ENCODE measurements around the gene MRPL55. TPM values are rescaled to one million over a fixed set of nuclear protein-coding genes. Genes with fewer than 3 reads are reported as not detected.

MRPL55 gene
- total and polyA plus RNA-seq, 2 of the 13 experiments (the other 11 are each of a cell fraction or from before 2014, with no cell fraction given), result 58.6 to 92.9 TPM

- TF ChIP-seq ZNF451 (CRISPR knock-in tag; IDR thresholded peaks at IDR 0.05) (no peak), HINFP (CRISPR knock-in tag; IDR thresholded peaks at IDR 0.05; ENCODE audit: low read depth) (no peak), ZNF841 (CRISPR knock-in tag; IDR thresholded peaks at IDR 0.05; ENCODE audit: borderline replicate concordance) (no peak), SMAD9 (CRISPR knock-in tag; IDR thresholded peaks at IDR 0.05) (no peak), IKZF4 (CRISPR knock-in tag; IDR thresholded peaks at IDR 0.05; ENCODE audit: borderline replicate concordance, low read depth, not compliant biosample characterization) (no peak), ZNF607 (CRISPR knock-in tag; IDR thresholded peaks at IDR 0.05; ENCODE audit: borderline replicate concordance) (peak; percentile 92; the same call in 1 of the 2 replicates), ZNF430 (CRISPR knock-in tag; IDR thresholded peaks at IDR 0.05) (peak; percentile 79), DRAP1 (CRISPR knock-in tag; IDR thresholded peaks at IDR 0.05) (peak; percentile 78), TIGD3 (CRISPR knock-in tag; IDR thresholded peaks at IDR 0.05; ENCODE audit: borderline replicate concordance) (no peak), CBFB (CRISPR knock-in tag; IDR thresholded peaks at IDR 0.05) (no peak; the same call in 1 of the 2 replicates), NFKBIZ (CRISPR knock-in tag; IDR thresholded peaks at IDR 0.05) (0 out of 2 replicates have a peak, but pooled peaks have one; percentile 37), ZBTB40 (IDR thresholded peaks at IDR 0.05) (no peak), ZBTB40 (CRISPR knock-in tag; IDR thresholded peaks at IDR 0.05) (peak; percentile 10; the same call in 1 of the 2 replicates), ZFYVE20 (CRISPR knock-in tag; IDR thresholded peaks at IDR 0.05; ENCODE audit: borderline replicate concordance, low read depth) (no peak), RXRA (CRISPR knock-in tag; IDR thresholded peaks at IDR 0.05) (0 out of 2 replicates have a peak, but pooled peaks have one; percentile 55), ZNF773 (CRISPR knock-in tag; IDR thresholded peaks at IDR 0.05; ENCODE audit: borderline replicate concordance) (peak; percentile 53; the same call in 1 of the 2 replicates)
These were observed 31.0 kb upstream of the MRPL55 start, which contains the start of gene GUK1 (continued) for GRCh38 chr1:228139931-228140723.

Data from HepG2 (cell line).